HG03469 (cell line): ENCODE measurements around the gene KCNN3.
"Not testable (repeated sequence)": the region's sequence is repeated elsewhere in the genome, so short reads cannot be mapped to it uniquely, and the experiment has no call there.

Experiments used
- ATAC-seq: cut with Tn5 transposase; IDR thresholded peaks from one replicate; pipeline ENCODE4 v1.9.1; 2021; ENCODE audit warnings: mild to moderate bottlenecking, moderate library complexity, moderate number of reproducible peaks; ENCODE audit not compliant: unreplicated experiment

KCNN3 gene

DNA sequence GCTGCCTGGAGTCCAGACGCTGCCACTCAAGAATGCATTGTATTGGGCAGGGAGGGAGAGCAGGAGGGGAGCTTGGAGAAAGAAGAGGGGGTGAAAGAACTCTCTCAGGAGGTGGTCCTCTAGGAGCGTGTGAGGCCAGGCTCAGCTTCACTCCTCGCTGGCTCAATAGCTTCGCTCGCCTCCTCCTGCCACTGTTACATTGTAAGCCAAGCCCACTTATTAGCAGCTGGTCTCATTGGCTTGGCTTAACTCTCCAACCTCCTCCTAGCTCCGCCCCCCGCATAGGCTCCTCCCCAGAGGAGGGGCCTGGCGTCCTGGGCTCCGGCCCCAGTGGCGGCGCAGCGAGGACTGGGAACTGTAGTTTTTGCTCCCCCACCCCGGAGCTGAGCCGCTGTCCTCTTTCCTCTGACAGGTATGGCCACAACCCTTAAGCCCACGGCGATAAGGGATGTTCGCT lies at the start of gene KCNN3:
TSS of gene KCNN3 (minus strand) at position 167 of the 457 bp plus-strand sequence. CDS start 317 bp downstream, outside the sequence.
- ATAC-seq = peak; percentile 76

DNA sequence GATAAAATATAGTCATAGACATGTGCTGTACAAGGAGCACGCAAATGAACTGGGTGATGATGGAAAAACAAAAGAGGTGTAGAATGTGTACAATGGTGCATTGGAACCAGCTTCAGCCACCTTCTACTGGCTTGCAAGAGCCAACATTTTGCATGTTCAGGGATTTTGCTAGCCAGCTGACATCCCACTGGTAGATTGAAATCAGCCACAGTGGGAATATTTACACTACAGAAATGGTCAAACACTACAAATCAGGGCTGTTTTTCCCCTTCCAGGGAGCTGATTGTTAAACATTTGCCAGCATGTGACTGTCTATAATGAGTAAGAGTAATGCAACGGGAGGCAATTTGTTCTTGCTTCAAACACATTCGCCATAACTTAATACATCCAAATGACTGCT lies 43.2 kb upstream of the KCNN3 start:
- ATAC-seq = no peak

DNA sequence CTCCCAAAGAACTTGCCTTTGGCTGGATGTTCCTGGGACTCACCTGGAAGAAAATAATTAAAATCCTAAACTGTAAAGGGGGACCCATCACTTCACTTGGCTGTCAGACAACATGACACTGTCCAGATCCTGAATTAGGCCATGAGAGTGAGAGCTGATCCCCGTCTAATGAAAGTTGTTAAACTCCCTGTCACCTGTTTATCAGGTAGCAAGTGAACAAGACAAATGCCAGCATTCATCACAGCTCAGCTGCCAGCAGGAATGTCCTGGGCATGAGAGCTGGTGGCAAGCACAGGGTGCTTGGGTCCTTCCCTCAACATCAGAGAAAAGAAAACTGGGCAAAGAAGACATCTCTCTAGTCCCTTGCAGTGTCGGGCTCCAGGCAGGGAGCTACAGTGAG lies 42.7 kb upstream of the KCNN3 start:
- no peak for ATAC-seq

DNA sequence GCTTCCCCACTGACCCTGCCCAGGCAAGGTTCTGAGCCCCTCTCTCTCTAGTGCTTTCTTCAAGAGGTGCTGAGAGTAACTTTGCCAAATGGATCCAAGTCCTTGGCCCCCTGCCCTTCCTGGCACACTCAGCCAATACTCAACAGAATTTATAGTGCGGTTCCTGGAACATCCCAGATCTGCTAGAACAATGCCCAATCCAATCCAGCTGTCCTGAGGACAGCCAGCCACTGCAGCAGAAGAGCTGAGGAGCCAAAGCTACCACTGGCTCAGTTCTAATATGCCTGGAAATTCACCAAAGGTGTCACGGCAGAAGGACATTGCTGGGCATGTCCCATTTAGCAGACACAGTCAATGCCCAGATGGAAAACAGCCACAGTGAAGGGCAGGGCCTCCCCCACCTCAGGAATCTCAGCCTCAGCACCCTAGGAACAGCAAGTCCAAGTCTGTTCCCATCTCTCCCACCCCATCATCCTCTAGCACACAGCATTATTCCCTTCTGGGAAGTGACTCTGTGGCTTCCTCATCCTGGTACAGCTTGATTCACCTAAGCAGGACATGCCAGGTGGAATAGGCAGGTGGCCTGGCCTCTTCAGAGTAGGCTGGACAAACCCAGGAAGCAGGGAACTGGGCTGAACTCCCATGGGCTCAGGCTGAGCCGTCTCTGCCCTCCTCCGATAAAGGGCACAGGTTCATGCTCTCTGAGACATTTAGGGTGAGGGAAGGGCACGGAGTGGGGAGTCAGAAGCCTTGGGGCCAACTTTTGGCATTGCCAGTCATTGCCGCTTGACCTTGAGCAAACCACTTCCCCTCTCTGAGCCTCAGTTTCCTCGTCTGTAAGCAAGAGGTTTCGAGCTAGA lies 41.8 kb upstream of the KCNN3 start:
- no peak for ATAC-seq

DNA sequence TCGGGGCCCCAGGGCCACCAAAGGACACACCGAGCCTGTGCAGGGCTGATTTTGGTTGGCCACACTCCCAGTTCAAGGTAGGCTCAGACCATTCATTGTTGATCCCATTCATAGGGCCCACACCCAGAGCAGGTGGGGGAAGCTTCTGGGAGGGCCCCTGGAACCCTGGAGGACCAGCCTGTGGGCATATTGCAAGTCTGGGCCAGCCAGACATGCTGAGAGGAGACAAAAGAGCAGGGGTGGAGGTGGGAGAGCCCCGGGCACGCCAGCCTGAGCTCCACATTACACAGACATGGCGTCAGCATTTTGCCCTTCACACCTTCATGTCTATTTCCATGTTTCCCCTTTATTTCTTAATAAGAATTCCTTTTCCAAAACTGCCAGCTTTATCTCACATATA lies 40.8 kb upstream of the KCNN3 start:
- no peak for ATAC-seq

DNA sequence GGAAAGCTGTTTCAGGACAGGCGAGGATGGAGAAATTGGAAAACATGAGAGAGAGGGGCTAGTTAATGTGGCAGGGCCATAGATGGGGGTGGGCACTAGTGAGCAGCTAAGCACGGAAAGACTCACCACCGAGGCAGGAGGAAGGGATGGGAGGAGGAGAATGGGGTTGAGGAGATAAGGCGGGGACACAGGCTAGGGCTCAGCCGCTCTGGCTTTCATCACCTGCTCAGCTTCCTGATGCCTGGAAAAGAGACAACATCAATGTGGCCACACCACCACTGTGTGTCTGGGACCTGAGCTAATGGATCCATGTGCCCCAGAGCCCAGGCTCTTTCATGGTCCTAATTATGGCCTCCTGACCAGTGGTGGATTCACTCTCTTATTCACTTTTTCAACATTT lies 38.9 kb upstream of the KCNN3 start:
- no peak for ATAC-seq

DNA sequence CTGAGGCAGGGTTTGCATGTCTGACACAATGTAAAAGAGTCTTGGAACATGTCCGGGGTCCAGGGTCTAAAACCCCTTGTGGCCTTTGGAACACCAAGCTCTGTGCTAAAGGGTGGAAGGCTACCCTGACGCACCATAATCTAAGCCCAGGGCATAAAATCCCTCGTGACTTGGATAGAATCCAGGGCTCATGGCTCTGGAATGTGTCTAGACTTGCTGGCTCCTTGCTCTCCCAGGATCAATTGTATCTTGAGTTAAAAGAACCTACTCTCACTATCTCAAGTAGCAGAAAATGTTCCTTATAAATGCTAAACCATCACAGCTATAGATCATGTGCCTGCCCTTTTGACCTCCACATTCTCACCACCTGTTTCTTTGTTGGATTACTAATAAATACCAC lies 38.0 kb upstream of the KCNN3 start:
- not testable (repeated sequence) for ATAC-seq

DNA sequence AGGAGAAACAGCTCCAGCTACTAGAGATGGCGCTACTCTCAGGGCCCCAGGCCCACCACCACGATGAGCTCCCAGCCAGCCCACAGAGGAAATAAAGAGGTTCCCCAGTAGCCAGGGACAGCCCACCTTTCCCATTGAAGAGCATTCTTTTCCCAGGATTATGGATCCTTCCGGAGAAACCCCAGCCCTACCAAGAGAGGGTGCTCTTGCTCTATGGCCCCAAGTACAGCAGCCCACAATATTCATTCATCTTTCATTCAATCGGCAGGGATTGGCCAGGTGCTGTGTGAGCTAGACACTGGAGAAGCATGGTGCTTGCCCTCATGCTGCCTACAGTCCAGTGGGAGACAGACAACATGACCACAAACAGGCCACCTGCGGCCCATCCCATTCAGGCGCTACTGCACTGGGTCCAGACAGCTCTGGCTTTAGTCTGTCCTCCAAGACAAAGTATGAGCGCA lies 36.6 kb upstream of the KCNN3 start:
- no peak for ATAC-seq

DNA sequence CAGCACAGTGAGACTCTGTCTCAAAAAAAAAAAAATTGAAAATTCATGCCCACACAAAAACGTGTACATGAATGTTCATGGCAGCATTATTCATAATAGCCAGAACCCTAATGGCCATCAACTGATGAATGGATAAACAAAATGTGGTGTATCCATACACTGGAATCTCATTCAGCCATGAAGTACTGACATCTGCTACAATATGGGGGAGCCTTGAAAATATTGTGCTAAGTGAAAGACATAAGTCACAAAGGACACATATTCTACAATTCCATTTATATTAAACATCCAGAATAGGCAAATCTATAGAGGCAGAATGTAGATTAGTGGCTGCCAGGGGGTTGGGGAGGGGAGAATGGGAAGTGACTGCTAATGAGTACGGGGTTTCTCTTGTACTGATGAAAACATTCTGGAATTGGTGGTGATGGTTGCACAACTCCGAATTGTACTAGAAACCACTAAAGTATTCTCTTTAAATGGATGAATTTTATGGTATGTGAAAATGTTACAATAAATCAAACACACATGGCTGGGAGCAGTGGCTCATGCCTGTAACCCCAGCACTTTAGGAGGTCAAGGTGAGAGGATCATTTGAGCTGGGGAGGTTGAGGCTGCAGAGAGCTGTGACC lies 33.0 kb upstream of the KCNN3 start:
- ATAC-seq = no peak

DNA sequence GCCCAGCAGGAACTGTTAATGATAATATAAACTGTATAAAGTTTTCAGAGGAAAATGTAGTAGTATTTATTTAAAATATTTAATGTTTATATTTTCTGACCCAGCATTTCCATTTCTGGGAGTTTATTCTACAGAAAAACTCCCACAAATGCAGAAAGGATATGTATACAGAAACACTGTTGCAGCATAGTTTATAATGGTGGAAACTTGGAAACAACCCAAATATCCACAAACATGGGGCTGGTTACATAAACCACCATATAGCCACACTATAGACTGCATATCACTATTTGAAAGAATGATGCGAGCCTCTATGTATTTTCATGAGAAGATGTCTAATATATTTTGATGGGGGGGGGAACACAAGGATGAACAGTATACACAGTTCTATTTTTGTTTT lies 31.5 kb upstream of the KCNN3 start:
- no peak for ATAC-seq

DNA sequence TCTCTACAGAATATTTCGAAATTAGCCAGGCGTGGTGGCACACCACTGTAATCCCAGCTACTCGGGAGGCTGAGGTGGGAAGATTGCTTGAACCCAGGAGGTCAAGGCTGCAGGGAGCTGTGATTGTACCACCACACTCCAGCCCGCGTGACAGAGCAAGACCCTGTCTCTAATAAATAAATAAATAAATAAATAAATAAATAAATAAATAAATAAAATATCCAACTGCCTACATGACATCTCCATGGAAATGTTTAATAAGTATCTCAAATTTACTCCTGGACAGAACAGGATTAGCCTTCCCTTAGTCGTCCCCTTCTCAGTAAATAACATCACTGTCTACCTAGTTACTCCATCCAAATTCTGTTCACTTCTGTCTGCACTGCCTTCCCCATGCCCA lies 29.0 kb upstream of the KCNN3 start:
- no peak for ATAC-seq

DNA sequence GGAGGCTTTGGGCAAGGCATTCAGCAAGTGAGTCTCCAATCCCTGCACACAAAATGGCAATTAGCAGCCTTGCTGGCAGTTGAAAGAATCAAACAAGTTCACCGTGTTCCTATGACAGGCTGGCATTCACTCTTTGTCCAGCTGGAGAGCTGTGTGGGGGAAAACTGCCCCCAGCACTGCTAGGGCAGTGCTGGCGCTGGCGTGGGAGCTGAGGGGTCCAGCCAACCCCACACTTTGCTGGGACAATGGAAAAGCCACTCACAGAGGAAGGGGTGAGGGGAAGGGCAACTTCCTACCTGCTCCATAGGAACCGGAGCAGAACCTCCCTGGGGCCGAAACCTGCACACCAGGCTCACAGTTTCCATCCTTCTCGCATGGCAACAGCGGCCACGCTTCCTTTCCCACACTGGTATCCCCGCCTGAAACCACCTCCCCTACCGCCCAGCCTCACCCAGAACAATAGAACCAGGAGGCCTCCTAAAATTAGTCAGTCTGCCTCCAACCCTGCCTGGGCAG lies 26.7 kb upstream of the KCNN3 start:
- no peak for ATAC-seq

DNA sequence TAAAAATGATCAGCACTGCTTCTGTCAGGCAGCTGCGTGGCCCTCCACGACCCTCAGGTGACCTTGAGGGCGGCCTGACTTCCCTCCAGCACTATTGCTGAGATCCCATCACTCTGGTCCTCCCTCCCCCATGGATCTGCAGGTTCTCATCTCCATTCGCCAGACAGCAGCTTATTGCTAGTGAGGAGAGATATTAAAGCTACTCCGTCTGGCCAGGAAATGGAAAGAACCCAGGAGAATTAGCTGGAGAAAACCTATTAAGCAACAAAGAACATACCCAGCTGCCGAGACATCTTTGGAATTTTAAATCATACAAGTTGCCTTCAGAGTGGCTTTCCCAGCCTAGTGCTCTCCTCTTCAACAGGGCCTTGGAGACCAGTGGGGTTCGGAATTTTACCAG lies 25.7 kb upstream of the KCNN3 start:
- ATAC-seq = no peak

DNA sequence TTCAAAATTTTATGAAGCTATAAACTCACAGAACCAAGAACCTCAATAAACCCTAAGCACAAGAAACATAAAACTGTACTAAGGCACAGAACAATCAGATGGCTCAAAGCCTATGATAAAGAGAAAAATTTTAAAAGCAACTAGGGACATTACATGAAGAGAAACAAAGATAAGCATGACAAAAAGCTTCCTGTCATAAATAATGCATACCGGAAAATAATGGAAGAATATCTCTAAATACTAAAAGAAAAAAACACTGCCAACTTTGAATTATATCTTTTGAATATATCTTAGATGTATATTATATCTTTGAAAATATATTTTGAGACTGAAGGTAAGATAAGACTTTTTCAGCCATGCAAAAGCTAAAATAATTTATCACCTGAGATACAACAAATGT lies 21.4 kb upstream of the KCNN3 start:
- no peak for ATAC-seq

DNA sequence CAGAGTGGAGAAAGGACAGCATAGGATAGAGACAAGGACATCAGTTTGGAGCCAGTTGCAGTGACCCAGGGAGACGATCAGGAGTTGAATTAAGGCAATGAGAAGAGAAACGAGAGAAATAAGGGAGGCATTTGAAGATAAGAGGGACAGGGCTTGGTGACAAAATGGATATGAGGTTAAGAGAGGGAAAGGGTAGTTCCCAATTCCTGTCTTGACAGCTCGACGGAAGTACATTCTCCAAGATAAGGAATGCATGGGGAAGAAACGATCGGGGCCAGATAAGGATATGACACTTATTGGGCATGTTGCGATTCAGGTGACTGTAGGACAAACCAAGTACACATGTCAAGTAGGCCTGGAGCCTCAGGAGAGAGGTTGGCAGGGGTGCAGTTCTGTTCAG lies 18.7 kb upstream of the KCNN3 start:
- ATAC-seq = no peak

DNA sequence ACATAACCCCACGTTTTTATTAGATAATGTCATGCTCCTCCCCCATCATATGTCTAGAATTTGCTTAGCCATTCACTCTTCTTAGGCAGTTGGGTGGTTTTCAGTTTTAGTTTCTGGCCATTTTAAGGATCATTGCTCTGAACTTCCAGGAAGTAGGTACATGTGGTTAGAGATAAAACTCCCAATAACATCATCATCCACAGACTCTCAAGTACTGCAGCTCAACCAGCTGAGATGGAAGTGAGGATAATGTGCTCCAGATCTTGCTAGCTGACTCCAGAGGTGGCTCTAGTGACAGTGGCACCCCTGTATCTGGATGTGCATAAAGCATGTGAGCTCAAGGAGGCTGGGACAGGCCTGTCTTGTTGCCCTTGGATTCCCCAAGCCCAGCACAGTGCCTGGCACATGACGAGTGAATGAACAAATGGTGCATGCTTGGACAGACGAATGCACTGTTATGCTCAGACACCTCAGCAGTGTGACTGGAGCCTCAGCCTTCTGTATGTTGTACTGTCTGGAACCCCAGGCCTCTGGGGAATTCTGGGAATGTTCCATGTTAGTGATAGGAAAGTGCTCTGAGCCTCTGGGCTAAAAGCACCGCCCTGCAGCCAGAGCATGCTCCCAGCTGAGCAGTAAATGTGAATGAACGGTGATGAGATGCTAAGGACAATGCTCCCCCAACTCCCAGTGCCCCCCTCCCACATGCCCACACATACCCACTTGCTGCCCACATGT lies 16.4 kb upstream of the KCNN3 start:
- ATAC-seq = no peak

DNA sequence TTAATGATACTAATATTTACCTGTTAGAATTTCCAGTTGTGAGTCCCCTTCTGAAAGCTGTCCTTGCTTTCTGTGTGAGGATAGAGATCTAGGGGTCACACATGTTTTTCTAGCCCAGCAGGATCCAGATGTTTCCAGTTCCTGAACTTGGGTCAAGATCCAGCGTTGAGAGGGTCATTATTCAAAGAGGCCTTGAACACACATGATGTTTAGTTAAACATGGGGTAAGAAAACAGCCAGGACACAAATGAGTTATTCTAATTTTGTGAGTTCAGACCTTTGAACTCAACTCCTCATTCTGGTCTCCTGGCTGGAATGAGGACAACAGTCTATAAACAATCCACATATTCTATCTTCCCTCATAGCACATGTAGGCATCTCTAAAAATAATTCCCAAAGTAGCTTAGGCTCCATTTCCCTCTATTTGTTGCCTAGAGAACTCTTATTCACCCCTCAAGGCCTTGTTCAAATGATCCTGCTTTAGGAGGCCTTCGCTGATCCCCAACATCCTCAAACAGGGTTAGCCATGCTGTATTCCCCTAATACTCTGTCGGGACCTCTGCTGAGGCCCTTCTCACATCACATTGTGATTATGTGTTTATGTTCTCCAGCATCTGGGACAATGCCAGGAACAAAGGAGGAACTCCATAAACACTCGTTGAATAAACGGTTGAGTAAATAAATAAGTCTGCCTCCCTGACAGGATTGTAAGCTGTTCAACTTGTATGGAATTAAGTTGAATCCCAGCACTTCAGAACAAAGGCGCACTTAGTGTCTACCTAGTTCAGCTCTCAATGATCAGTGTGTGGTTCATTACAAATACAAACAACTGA lies 15.0 kb upstream of the KCNN3 start:
- no peak for ATAC-seq

DNA sequence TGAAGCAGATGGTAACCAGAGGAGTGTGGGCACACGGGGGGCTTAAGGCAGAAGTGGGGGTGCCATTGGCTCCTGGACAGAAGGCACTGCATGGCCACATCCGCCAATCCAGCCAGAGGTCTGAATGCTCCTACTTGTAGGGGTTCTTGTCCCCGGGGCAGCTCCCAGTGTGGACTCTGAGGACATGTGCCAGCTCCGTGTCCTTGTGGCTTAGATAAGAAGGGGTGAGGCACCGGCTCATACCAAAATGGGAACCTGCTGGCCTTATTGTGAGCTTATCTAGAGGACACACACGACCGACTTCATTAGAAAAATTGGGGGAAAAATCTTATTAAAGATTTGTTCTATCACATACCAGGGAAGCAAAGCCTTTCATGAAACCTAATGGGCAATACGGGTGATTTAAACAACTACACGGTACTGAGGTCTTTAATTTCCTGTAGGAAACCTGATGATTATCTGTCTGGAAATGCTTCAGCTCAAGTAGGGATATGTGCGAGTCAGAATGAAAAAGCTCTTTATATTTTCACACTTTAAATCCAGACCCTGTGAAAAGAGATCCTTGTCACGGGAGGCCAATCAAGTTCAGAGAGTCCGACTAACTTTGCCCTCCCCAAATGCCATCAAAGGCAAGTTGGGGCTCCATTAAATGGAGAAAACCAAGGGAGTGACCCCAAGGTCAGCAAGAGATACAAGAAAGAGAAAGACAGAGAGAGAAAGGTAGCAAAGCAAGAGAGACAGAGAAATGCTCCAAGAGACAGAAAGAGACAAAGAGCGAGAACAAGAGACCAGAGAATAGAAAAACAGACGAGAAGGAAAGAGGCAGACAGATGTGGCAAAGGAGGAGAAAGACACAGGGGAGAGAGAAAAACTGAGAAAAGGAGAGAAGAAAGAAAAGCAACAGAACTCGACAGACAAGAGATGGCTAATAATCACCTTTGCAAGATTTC lies 14.1 kb upstream of the KCNN3 start:
- ATAC-seq = no peak

DNA sequence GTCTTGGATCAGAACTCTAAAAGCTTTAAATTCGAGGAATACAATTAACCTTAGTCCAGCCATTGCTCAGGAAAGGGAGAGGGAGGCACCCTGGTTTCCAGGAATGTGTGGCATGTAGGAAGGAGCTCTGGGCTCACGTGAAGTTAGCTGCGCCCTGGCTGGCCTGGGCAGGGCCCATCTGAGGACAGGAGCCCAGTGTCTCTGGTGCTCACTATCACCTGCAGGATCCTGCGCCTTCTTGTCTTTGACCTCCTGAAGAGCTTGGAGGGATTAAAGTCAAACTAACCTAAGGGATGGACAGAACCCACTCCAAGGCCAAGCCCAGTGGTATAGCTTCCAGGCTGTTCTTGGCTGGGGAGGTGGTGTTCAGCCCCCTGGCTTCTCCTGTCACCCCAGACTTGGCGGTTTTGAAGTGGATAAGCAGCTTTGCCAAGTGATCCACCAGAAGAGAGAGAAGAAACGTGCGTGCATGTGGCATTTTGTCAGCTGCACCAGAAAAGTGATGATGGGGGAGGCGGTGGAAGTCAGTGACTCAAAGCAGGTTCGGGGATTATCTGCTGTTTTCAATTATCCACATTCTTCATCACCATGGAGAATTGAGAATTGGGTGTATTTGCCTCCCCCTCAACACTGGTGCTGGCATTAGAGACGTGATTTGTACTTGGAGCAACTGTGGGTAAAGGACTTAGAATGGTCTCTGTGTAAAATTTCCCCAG lies 11.9 kb upstream of the KCNN3 start:
- ATAC-seq = no peak
